ENCODE measurements around the gene KLF9. TPM values are rescaled to one million over a fixed set of nuclear protein-coding genes. Genes with fewer than 3 reads are reported as not detected.
A peak's percentile ranks its signal among the peaks of the same experiment; 100 is the strongest.

KLF9 gene
- total RNA-seq (2014; rRNA removed; shearing (Covaris generic)) (1.4 and 2.3 TPM in 2 replicates), total RNA-seq (2022) (1.9 and 2.3 TPM in 2 replicates), Bru-seq, nascent RNA (percentile 33 among the genes with signal in this experiment), BruChase-seq, experiment 1, labeled RNA remaining after a 6-hour chase (percentile 29 among the genes with signal in this experiment), BruChase-seq, experiment 2, labeled RNA remaining after a 2-hour chase (percentile 41 among the genes with signal in this experiment)
- long read RNA-seq, partial matches to known transcripts, result 0 of 1 reads
- long read RNA-seq, other reads (novel, unspliced or antisense), result 1 of 1 reads

DNA sequence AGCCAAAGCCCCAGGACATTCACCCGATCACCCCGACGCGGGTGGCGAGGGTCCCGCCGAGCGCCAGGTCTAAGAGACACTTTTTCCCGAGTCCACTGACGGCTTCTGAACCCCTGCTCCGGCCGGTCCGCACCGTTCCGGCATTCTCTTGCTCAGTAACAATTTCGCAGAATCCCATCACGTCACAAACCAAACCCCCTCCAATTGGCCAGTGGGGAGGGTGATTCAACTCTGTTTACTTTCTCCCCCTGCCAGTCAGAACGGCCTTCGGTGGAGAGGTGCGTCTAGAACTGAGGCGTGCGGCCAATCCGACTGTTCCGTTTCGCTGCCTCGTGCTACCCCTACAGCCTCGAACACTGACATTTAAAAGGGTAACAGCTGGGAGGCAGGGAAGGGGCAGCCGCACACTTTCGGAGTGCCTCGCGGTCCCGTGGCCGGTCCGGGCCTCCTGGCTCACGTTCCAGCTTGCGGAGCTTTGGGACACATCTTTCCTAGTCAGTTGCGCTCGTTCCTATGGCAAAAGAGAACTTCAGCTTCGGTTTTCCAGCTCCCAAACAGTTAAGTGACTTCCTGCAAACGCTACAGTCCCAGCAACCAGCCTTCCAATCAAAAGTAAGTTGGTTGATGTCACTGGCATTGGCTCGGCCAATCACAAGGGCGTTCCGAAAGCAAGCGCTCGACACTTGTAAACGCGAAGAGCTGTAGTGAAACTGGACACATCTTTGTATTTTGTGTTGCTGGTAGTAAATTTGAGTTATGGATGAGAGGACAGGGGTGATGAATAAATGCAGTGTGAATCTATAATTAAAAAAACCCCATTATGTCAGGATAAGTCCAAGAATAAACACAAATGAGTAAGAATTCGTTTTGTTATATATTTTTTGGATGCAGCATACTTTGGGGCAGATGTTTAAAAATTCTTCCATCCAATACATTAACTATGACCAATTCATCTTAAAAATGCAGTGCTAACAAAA lies at the start of gene KLF9:
Gene KLF9, minus strand, starts transcription at position 859 of the 977 bp plus-strand sequence. CDS start 1,294 bp downstream, outside the sequence.
- H3K27ac ChIP-seq (ENCODE audit: low read depth, low read length, poor library complexity, severe bottlenecking), result peak within 1 kb of the TSS; percentile 46
- POLR2A ChIA-PET, result interaction anchor here (1.2 kb wide), 1 partner anchor 20 kb away, joined by 3 read pairs; no protein-coding TSS in a partner anchor
- peak within 1 kb of the TSS; percentile 83 for H3K4me2 ChIP-seq (ENCODE audit: low read length)
- intact Hi-C loops (cut with micrococcal nuclease; ENCODE audit: unreplicated experiment), result no loop called here
- H3K79me2 ChIP-seq (ENCODE audit: insufficient read depth, low read depth, low read length), result no peaks in the 10 kb centered on the region
- H3K4me1 ChIP-seq (ENCODE audit: insufficient read depth, low read length, poor library complexity, severe bottlenecking), result peaks cover 55% of the 10 kb centered on the region
- TF ChIP-seq, protein P1, sequence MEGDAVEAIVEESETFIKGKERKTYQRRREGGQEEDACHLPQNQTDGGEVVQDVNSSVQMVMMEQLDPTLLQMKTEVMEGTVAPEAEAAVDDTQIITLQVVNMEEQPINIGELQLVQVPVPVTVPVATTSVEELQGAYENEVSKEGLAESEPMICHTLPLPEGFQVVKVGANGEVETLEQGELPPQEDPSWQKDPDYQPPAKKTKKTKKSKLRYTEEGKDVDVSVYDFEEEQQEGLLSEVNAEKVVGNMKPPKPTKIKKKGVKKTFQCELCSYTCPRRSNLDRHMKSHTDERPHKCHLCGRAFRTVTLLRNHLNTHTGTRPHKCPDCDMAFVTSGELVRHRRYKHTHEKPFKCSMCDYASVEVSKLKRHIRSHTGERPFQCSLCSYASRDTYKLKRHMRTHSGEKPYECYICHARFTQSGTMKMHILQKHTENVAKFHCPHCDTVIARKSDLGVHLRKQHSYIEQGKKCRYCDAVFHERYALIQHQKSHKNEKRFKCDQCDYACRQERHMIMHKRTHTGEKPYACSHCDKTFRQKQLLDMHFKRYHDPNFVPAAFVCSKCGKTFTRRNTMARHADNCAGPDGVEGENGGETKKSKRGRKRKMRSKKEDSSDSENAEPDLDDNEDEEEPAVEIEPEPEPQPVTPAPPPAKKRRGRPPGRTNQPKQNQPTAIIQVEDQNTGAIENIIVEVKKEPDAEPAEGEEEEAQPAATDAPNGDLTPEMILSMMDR (conservative IDR thresholded peaks at IDR 0.05; ENCODE audit: low read length), result no peak
- TF ChIP-seq EZH2phosphoT487 (IDR thresholded peaks at IDR 0.05; ENCODE audit: borderline replicate concordance, low read depth, low read length), result no peak
- peak within 1 kb of the TSS; percentile 93; the same call in 1 of the 2 replicates for H2AFZ ChIP-seq (ENCODE audit: low read length)
- peak within 1 kb of the TSS; percentile 68 for H3K4me3 ChIP-seq (ENCODE audit: low read depth, low read length, poor library complexity, severe bottlenecking)
- CTCF ChIA-PET (ENCODE audit: unreplicated experiment), result interaction anchor here (0.5 kb wide), 1 partner anchor 186 kb away, joined by 3 read pairs; no protein-coding TSS in a partner anchor
- peak; percentile 84 for DNase-seq (ENCODE audit: low spot score)
- no peaks in the 10 kb centered on the region for H3K36me3 ChIP-seq (ENCODE audit: insufficient read depth, low read length)
- no peaks in the 10 kb centered on the region for H3K9me3 ChIP-seq (ENCODE audit: low read length)
- no TSS peak for BruUV-seq (replicated peaks)
- no peaks in the 10 kb centered on the region for H4K20me1 ChIP-seq (ENCODE audit: insufficient read depth, low read length)
- H3K9me2 ChIP-seq (ENCODE audit: insufficient read depth, low read length), result no peaks in the 10 kb centered on the region

DNA sequence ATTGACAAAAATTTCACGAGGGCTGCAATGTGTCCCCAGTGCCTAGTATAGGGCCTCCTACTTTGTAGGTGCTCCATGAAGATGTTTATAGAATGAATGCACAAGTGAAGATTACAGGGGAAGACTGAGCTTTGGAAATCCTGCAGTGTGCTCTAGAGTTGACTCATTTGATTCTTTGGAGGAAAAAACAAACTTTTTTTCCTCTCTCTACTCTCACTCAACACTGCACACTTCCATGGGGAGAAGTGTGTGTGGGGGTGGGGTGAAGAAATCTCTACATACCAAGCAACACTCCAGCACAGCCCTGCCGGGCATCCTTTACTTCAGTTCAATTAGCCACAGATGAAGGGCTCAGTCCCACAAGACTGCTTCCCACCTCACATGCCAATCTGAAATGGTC lies 49.4 kb upstream of the KLF9 start:
- Histone ChIP-seq H3K79me2 (ENCODE audit: insufficient read depth, low read depth, low read length) (no peaks in the 10 kb centered on the region), H3K4me3 (ENCODE audit: low read depth, low read length, poor library complexity, severe bottlenecking) (no peak overlapping the region), H3K9me3 (ENCODE audit: low read length) (no peaks in the 10 kb centered on the region), H3K4me2 (ENCODE audit: low read length) (no peak overlapping the region), H4K20me1 (ENCODE audit: insufficient read depth, low read length) (no peaks in the 10 kb centered on the region), H3K4me1 (ENCODE audit: insufficient read depth, low read length, poor library complexity, severe bottlenecking) (no peaks in the 10 kb centered on the region), H3K36me3 (ENCODE audit: insufficient read depth, low read length) (no peaks in the 10 kb centered on the region), H3K27ac (ENCODE audit: low read depth, low read length, poor library complexity, severe bottlenecking) (no peak overlapping the region), H2AFZ (ENCODE audit: low read length) (no peak overlapping the region), H3K9me2 (ENCODE audit: insufficient read depth, low read length) (no peaks in the 10 kb centered on the region)
- ChIA-PET POLR2A (no interaction called here), CTCF (ENCODE audit: unreplicated experiment) (no interaction called here)
- no peak for DNase-seq (ENCODE audit: low spot score)
- BruUV-seq (replicated peaks), result no TSS peak
- TF ChIP-seq EZH2phosphoT487 (IDR thresholded peaks at IDR 0.05; ENCODE audit: borderline replicate concordance, low read depth, low read length), result no peak
- TF ChIP-seq, protein P1 (conservative IDR thresholded peaks at IDR 0.05; ENCODE audit: low read length), result no peak
- intact Hi-C loops (cut with micrococcal nuclease; ENCODE audit: unreplicated experiment), result no loop called here

Data from OCI-LY7 (cell line).